Activated CD8-positive, alpha-beta memory T cell treated with anti-CD3 and anti-CD28 coated beads for 48 hours (primary cell): ENCODE data around the gene DPEP2.
A peak's percentile ranks its signal among the peaks of the same experiment; 100 is the strongest.
"Not testable (repeated sequence)": the region's sequence is repeated elsewhere in the genome, so short reads cannot be mapped to it uniquely, and the experiment has no call there.

Experiments used
- DNase-seq, 3 experiments: peaks; one replicate each; pipeline ENCODE4 v3.0.0-alpha.2; 2020; ENCODE audit warnings: low read depth in 2 of 3, low spot score in 2 of 3

Gene DPEP2

DNA sequence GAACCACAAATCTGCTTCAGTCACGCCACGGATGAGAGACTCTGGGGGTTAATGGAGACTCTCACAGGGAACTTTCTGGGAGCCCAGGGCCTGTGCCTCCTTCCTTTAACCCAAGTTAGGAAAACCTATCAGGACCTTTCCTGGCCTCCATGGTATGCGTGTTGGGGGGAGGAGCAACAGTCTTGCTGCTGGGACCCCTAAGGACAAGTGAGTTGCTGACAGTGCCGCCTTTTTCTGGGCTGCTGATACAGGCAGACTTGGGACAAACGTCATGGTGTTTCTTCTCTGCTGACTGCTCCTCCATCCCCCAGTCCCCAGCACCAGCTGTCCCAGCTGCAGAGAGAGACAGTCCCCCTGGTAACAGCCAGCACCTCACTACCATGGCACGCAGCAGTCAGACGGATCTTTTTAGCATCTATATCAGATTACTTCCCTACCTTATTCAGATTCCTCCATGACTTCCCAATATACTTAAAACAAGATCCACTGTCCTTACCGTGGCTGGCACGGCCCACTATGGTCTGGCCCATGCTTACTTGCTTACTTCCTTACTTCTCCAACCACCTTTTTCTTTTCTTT is 10.0 kb upstream of the DPEP2 start:
- DNase-seq: no peak

- no peak for DNase-seq
Observed at GRCh38 chr16:68005786-68006286, 6.6 kb upstream of the DPEP2 start.

DNA sequence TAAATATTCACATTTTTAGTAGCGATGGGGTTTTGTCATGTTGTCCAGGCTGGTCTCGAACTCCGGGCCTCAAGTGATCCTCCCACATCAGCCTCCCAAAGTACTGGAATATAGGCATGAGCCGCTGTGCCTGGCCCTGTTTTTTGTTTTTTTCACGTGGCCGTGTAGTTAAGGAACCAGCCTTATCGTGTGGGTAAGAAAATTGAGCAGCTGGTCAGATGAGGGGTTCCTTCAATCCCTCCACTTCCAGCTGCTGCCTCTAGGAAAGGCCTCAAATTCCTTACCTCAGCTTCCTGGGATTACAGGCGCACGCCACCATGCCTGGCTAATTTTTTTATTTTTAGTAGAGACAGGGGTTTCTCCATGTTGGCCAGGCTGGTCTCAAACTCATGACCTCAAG is 5.9 kb upstream of the DPEP2 start:
- no peak for DNase-seq

DNA sequence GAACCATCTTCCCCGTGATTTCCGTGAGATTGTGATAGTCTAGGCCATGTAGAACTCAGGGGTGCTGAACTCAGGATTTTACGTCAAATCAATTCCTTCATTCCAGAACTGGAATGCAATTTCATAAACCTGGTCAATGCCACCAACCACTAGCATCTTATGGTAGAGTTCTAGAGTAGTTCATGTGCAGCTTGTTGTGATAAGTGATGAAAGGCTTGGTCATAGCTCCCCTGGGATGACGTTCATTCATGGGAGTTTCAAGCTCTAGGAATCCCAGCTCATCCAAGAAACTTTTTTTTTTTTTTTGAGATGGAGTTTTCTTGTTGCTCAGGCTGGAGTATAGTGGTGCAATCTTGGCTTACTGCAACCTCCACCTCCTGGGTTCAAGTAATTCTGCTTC is 3.7 kb upstream of the DPEP2 start:
- no peak for DNase-seq

GRCh38 chr16:68000450-68000849 is 1.2 kb upstream of the DPEP2 start:
- DNase-seq: no peak

GRCh38 chr16:67999985-68000384 is 701 bp upstream of the DPEP2 start:
- DNase-seq: no peak

DNA sequence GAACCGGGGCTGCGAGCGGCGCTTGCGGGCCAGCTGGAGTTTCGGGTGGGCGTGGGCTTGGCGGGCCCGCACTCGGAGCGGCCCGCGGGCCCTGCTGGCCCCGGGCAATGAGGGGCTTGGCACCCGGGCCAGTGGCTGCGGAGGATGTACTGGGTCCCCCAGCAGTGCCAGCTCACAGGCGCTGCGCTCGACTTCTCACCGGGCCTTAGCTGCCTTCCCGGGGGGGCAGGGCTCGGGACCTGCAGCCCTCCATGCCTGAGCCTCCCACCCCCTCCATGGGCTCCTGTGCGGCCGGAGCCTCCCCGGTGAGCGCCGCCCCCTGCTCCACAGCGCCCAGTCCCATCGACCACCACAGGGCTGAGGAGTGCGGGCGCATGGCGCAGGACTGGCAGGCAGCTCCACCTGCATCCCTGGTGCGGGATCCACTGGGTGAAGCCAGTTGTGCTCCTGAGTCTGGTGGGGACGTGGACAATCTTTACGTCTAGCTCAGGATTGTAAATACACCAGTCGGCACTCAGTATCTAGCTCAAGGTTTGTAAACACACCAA is 979 bp downstream of the DPEP2 start:
- not testable (repeated sequence) for DNase-seq

- DNase-seq: no peak
Observed at GRCh38 chr16:67996666-67997065, 2.6 kb downstream of the DPEP2 start.

DNA sequence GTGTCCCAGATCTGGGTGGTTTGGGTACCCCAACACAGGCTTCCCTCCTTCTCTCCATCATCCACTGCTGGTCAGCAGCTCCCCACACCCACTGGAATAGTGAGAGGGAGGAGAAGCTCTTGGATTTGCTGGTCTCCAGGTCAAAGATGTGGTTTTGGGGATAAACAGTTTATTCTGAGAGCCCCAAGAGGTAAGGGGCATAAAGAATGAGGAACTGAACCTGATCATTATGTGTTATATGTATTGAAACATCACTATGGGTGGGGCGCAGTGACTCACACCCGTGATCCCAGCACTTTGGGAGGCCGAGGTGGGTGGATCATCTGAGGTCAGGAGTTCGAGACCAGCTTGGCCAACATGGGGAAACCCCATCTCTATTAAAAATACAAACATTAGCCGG is 3.9 kb downstream of the DPEP2 start:
- DNase-seq: no peak

DNA sequence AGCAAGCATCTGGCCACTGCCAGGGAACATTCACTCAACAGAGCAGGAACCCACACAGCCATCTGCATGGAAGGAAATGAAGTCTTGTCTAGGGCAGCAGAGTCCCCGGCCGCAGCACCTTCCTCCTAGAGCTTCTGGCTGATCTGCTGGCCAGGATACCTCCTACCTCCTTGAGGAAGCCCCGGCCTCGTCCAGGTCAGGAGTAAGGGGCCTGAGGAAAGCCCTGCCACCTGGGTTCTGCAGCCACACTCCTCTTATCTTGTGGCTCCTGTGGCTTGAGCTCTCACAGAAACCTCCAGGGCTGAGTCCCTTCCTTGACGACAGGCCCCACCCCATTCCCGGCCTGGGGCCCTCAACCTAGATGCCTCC is 5.3 kb downstream of the DPEP2 start:
- not testable (repeated sequence) for DNase-seq

- DNase-seq: peak; percentile 76 to 81 (median 79)
Observed at GRCh38 chr16:67993207-67994039, 5.9 kb downstream of the DPEP2 start.

DNA sequence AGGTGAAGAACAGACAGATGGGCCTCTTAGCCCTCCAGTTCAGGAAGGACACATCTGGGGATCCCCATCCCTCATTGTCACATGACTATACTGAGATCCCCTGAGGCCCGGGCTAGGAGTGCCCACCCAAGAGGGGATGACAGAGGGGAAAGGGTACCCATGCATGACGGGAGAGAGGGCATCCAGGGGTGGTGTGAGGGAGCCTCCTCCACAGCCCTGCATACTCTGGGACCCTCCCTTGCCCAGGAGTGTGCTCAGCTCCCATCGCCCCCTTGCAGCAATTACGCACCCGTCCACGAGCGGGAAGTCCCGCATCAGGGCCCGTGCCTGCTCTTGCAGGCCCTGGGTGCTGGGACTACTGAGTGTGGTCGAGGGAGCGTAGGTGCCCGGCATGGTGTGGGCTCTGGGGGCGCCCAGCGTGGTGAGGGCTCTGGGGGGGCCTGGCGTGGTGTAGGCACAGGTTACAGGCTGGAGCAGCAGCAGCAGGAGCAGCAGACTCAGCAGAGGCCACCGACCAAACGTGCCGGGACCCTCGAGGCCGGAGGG is 6.5 kb downstream of the DPEP2 start:
- no peak for DNase-seq

- DNase-seq: no peak
Observed at GRCh38 chr16:67990018-67990386, 9.3 kb downstream of the DPEP2 start.

DNA sequence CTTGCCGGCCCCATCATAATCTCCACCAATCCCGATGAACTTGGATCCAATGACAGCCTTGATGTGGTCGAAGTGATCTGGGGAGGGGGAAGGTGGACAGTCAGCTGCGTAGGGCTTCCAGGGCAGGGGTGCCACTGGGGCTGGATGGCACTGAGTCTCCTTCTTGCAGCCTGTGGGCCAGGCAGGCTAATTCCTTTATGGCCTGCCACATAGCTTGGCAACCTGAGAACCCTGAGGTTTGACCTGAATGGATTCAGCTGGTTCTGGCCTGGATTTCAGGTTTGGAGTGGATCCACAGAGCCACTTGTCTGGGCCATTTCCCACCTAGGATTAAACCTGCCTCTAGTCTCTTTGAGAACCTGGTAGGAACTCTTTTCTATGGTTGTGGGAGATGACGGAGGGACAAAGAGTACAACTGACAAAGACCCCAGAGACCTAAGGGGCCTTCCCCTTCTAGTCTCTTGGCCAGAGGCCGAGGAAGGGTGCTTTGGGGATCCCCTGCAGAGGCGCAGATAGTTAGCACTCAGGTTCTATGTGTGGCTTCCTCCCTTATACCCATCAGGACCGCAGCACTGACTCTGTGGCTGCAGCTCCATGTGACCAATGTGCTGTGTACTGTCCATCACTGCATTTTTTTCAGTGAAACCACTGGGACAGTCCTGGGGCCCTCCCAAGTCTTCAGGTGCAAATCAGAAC is 9.8 kb downstream of the DPEP2 start:
- no peak for DNase-seq

DNA sequence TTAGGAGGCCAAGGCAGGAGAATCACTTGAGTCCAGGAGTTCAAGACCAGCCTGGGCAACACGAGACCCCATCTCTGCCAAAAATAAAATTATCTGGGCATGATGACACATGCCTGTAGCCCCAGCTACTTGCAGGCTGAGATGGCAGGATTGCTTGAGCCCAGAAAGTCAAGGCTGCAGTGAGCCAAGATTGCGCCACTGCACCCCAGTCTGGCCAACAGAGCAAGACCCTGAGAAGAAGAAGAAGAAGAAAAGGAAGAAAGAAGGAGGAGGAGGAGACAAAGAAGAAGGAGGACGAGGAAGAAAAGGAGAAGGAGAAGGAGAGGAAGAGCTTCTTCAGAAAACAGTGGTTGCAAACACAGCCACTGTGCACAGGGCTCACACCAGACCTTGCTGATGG is 10.6 kb downstream of the DPEP2 start:
- no peak for DNase-seq

DNA sequence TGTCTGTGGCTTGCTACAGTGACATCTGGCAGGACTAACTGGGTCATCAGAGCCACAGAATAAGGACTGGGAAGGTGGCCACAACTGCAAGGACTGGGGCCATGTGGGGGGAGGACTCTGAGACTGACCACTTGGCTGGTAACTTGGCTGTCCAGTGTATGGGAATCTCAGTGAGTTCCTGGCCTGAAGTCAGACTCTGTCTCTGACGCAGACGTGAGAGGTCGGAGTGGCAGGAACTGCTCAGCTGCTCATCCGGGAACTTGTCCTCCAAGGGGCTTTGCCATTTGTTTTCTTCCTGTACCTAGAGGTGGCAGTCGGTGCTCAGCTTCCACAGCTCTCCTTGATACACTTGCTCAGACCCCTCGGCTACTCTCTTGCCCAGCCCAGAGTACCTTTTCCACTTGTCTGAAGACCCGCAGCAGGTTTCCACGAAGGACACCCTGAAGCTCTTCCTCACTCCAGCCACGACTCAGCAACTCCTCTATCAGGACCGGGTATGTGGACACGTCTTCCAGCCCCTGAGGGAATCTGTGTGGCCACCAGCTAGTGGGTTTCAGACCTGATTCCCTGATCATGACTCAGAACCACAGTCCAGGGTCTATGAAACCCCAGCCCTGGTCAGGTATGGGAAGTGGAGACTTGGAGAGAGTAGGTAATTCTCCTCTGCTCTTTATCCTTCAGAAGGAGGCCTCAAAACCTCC is 11.7 kb downstream of the DPEP2 start:
- no peak for DNase-seq

GRCh38 chr16:67986949-67987348 is 12.3 kb downstream of the DPEP2 start:
- DNase-seq: no peak

DNA sequence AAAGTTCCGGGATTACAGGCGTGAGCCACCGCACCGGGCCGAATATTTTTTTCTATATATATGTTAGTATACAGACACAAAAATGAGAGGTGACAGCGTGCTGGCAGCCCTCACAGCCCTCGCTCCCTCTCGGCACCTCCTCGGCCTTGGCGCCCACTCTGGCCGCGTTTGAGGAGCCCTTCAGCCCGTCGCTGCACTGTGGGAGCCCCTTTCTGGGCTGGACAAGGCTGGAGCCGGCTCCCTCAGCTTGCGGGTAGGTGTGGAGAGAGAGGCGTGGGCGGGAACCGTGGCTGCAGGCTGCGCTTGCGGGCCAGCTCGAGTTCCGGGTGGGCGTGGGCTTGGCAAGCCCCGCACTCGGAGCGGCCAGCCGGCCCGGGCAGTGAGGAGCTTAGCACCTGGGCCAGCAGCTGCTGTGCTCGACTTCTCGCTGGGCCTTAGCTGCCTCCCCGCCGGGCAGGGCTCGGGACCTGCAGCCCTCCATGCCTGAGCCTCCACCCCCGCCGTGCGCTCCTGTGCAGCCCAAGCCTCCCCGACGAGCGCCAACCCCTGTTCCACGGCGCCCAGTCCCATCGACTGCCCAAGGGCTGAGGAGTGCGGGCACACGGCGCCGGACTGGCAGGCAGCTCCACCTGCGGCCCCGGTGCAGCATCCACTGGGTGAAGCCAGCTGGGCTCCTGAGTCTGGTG is 17.1 kb downstream of the DPEP2 start:
- no peak for DNase-seq

DNA sequence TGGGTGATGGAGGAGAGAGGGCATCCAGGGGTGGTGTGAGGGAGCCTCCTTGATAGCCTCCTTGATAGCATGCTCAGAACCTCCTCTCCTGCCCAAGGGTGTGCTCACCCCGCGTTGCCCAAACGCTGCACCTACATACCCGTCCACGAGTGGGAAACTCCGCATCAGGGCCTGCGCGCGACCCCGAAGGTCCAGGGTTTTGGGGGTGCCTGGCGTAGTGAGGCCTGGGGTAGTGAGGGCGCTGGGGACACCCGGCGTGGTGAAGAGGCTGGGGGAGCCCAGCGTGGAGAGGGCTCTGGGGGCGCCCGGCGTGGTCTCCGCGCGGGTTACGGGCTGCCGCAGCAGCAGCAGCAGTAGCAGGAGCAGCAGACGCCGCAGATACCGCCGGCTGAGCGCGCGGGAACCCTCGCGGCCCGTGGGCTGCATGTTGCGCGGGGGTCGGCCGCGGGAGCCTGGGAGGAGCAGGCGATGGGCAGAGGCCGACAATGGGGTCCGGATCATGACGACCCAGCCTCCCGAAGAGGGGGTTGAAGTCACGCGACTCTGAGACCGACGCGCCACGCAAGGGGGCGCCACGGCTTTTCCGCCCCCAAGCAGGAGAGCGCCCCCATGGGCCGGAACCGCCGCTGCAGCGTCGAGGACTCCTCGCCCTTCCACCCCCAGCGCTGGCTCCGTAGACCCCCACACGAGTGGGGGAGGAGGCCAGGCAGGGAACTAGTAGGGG is 19.2 kb downstream of the DPEP2 start, which contains the start of gene DPEP3:
DPEP3 (minus strand) TSS at position 545 of the 724 bp plus-strand sequence; CDS start at position 426, 119 bp downstream.
- DNase-seq: no peak
